GM19099 (cell line): Measurements from ENCODE around the gene SLCO3A1.

ENCODE experiments used
- POLR2A ChIP-seq: IDR thresholded peaks from 3 replicates; pipeline ENCODE4 v1.6.1; 2011; ENCODE audit warnings: low read depth; ENCODE audit not compliant: insufficient read length; ENCODE audit errors: extremely low read depth

The SLCO3A1 gene

DNA sequence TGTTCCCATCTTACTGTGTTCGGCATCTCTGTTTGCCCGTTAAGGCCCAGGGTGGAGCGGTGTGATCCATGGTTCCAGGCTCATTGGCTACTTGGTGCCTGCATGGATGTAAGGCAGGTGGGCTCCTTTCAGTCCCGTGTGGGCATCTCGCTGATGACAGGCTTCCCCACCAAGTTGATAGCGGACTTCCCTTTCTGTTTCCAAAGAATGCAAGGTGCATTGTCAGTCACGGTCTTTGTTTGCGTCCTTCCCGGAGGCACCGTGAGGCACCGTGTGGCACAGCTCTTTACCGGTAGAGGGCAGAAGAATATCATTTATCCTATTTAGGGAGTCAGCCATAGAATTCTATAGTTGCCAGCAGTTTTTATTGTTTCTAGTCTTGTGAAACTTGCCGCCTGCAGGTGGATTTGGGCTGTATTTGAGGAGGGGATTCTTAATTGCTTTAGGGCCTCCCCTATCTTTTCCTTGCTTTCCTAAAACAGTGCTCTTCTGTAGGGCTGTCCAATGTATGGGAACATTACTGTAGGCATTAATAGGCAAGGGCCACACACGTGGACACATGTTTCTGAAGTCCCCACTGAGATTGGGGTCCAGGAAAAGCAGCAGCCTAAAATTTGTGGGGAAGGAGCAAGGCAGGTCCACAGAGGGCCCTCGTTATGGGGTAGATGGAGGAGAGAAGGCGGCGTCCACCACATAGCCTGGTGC is 244.1 kb downstream of the SLCO3A1 start:
- TF ChIP-seq POLR2A, result no peak

DNA sequence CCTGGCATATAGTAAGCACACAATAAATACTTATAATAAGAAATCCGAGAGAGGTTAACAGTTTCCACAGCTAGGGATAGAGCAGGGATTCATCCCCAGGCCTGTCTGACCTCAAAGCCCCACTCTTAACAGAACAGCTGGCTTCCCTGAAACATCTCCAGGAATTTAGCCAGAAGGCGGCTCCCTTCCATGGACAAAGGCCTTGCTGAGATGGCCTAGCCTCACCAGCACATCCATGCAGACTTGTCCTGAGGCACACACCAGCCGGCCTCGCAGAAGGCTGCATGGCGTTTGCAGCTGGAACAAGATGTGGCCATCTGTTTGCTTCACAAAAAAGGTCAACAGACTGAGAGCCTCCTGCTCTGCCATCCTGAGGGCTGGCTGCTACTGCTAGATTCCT is 245.4 kb downstream of the SLCO3A1 start:
- no peak for TF ChIP-seq POLR2A

- no peak for TF ChIP-seq POLR2A
These were observed 246.8 kb downstream of the SLCO3A1 start for GRCh38 chr15:92100301-92100700.

DNA sequence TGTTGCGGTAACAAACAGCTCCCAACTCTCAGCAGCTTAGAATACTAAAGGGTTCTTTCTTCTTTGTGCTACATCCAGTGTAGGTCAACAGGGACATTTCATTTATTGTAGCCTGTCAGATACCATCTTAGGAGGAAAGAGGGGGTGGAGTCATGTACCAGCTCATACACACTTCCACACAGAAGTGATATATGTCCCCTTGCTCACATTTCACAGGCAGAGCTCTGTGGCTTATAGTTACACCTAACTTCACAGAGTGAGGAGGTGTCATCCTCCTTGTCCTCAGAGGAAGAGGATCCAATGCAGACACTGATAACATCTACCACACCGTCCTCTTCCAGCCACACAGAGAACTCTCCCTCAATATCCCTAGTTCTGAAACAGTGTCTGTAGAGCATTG is 247.2 kb downstream of the SLCO3A1 start:
- TF ChIP-seq POLR2A, result no peak

- TF ChIP-seq POLR2A, result no peak
These were observed 248.3 kb downstream of the SLCO3A1 start for GRCh38 chr15:92101708-92102394.

GRCh38 chr15:92102395-92102755 is 248.9 kb downstream of the SLCO3A1 start:
- TF ChIP-seq POLR2A, result no peak

DNA sequence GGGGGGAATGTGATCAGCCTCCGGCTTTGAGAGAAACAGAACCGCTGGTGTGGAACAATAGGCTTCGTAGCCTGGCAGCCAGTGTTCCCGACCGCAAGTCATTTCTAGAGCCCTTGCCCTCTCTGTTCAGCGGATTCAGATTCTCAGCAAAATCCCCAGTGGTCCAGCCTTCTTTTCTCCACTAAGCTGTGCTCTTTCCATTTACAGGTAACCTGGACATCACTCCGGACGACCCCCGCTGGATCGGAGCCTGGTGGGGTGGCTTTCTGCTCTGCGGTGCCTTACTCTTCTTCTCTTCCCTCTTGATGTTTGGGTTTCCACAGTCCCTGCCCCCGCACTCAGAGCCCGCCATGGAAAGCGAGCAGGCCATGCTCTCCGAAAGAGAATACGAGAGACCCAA is 250.6 kb downstream of the SLCO3A1 start:
- TF ChIP-seq POLR2A, result no peak

GRCh38 chr15:92105611-92106010 is 252.1 kb downstream of the SLCO3A1 start:
- TF ChIP-seq POLR2A, result no peak

DNA sequence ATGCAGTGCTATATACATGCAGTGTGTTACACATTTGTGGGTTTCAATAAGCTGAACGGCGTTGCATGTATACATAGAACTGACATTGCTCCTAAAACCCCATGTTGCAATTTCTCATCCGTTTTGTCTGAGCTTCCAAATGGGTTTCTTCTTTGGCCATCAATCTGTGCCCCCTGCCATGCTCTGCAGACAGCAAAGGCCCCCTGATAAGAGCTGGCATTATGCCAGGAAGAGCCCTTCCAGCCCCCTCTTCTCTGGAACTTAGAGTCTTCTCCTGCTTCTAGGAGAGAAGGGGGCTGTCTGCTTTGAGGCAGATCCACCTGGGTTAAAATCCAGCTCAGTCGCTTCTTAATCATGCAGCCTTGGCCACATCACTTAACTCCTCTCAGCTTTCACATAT is 254.0 kb downstream of the SLCO3A1 start:
- TF ChIP-seq POLR2A, result no peak

DNA sequence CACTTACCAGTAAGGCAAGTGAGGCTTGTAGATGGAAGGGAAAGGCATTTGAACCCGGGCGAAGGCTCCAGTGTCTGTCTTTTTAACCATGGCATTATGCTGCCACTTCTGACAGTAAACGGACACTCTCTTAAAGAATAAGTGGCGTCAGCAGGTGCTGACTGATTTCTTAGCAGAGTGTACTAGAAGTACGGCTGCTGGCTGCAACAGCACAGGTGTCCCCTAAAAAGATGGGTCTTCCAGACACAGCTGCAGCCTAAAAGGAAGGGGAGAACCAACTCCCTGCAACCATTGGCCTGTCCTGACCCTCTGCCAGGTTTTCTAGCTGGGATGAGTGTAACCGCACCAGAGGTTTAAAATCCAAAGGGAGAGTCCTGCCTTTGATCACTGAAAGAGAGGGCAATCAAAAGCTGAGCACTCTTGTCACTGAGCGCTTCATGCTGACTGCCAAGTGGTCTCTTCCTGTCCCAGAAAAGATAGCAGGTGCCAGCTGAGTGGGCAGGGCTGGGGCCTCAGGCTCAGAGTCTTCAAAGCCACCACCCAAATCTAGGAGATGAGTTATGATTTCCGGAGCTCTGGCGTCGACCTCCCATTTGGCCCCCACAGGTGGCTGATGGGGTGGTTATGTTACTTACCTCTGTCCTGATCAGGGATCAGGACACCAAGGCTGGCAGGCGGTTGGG is 255.8 kb downstream of the SLCO3A1 start:
- no peak for TF ChIP-seq POLR2A

DNA sequence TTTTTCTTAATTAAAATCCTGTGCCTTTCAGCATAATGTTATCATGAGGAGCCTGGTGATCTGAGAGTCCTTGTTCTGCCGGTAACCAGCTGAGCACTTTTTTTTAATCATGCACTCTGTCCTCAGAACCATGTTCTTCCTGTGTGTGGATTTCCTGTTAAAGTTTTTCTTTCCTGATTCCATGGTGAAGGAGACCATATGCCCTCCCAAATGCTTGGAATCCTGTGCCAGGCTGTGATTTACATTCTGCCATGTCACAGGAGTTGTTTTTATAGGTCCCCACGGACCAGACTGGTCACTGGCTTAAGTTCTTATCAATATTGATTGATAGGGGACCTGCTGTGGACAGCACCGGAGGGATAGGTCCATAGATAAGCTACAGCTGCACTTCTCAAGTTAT is 257.8 kb downstream of the SLCO3A1 start:
- no peak for TF ChIP-seq POLR2A

GRCh38 chr15:92111751-92112150 is 258.2 kb downstream of the SLCO3A1 start:
- TF ChIP-seq POLR2A, result no peak

DNA sequence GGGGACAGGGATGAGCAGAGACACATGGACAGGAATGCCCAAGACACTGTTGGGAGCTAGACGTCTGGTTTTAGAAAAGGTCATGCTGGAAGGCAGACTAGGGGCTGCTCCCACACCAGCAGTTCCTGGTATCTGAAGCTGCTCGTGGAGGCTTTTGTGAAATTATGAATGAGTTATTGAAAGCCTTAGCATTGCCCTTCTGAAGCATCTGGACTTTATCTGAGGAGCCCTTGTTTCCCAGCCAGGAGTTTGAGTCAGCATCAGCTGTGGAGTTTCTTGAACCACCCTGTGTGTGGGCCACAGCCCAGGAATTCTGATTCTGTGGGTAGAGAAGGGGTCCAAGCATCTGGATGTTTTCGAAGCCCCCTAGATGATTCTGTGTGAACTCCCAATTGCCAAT is 258.7 kb downstream of the SLCO3A1 start:
- TF ChIP-seq POLR2A, result no peak

DNA sequence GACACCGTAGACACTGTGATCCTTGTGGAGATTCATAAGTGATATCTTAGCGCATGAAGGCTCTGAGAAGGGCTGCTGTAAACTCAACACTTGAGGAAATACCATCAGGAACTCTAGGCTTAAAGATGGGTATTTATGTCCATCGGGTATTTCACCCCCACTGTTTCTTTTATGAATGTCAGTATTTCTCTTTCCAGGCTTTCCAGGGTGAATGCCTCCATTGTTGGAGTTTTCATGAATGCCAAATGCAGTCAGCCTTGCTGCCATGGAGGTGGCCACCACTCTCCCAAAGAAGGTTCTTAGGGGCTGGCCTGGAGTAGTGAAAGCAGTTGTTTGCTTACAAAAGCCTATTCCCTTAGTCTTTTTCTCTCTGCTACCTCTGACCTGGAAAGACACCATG is 259.2 kb downstream of the SLCO3A1 start:
- no peak for TF ChIP-seq POLR2A

DNA sequence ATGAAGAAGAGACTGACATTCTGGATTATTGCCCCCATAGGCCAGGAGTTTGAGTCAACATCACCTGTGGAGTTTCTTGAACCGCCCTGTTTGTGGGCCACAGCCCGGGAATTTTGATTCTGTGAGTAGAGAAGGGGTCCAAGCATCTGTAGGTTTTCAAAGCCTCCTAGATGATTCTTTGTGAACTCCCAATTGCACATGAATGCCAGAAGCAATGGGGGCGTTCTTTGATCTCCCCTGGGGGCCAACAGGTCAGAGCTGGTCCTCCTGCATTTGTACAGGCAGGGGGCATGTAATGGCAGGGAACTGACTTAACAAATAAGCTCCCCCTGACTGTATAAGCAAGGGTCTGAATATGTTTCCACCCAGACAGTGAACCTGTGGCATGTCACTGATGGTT is 260.3 kb downstream of the SLCO3A1 start:
- no peak for TF ChIP-seq POLR2A

- no peak for TF ChIP-seq POLR2A
These were observed 262.3 kb downstream of the SLCO3A1 start for GRCh38 chr15:92115834-92116233.
